ENCODE results near the gene EFNA1. TPM values are rescaled to one million over a fixed set of nuclear protein-coding genes. Genes with fewer than 3 reads are reported as not detected.
"Not testable (repeated sequence)": the region's sequence is repeated elsewhere in the genome, so short reads cannot be mapped to it uniquely, and the experiment has no call there.

EFNA1 gene
- total RNA-seq, 1 experiment from 2014 or later, result 2.5 TPM

GRCh38 chr1:155118090-155118489, 9.6 kb upstream of the EFNA1 start:
- in situ Hi-C loops (cut with HindIII; ENCODE audit: low pct_unique_long_range_greater_than_20kb, low sequenced_read_pairs); DNase-seq (ENCODE audit: low read depth): not testable (repeated sequence)

GRCh38 chr1:155120253-155120652, 7.4 kb upstream of the EFNA1 start:
- in situ Hi-C loops (cut with HindIII; ENCODE audit: low pct_unique_long_range_greater_than_20kb, low sequenced_read_pairs), result no loop called here
- no peak for DNase-seq (ENCODE audit: low read depth)

- DNase-seq (ENCODE audit: low read depth), result no peak
- in situ Hi-C loops (cut with HindIII; ENCODE audit: low pct_unique_long_range_greater_than_20kb, low sequenced_read_pairs), result no loop called here
Measured at GRCh38 chr1:155121249-155121648, 6.4 kb upstream of the EFNA1 start.

- no peak for DNase-seq (ENCODE audit: low read depth)
- in situ Hi-C loops (cut with HindIII; ENCODE audit: low pct_unique_long_range_greater_than_20kb, low sequenced_read_pairs), result no loop called here
Measured at GRCh38 chr1:155122308-155122707, 5.4 kb upstream of the EFNA1 start.

- no peak for DNase-seq (ENCODE audit: low read depth)
- in situ Hi-C loops (cut with HindIII; ENCODE audit: low pct_unique_long_range_greater_than_20kb, low sequenced_read_pairs), result no loop called here
Measured at GRCh38 chr1:155123801-155124200, 3.9 kb upstream of the EFNA1 start.

GRCh38 chr1:155124503-155125463, 2.9 kb upstream of the EFNA1 start:
- DNase-seq (ENCODE audit: low read depth), result no peak
- in situ Hi-C loops (cut with HindIII; ENCODE audit: low pct_unique_long_range_greater_than_20kb, low sequenced_read_pairs), result no loop called here

- in situ Hi-C loops (cut with HindIII; ENCODE audit: low pct_unique_long_range_greater_than_20kb, low sequenced_read_pairs), result no loop called here
- no peak for DNase-seq (ENCODE audit: low read depth)
Measured at GRCh38 chr1:155125511-155125945, 2.1 kb upstream of the EFNA1 start.

- DNase-seq (ENCODE audit: low read depth), result no peak
- in situ Hi-C loops (cut with HindIII; ENCODE audit: low pct_unique_long_range_greater_than_20kb, low sequenced_read_pairs), result no loop called here
Measured at GRCh38 chr1:155125946-155126555, 1.6 kb upstream of the EFNA1 start.

GRCh38 chr1:155126556-155127104, 1.0 kb upstream of the EFNA1 start:
- in situ Hi-C loops (cut with HindIII; ENCODE audit: low pct_unique_long_range_greater_than_20kb, low sequenced_read_pairs), result no loop called here

GRCh38 chr1:155127967-155128754, 485 bp downstream of the EFNA1 start:
- DNase-seq (ENCODE audit: low read depth), result no peak
- in situ Hi-C loops (cut with HindIII; ENCODE audit: low pct_unique_long_range_greater_than_20kb, low sequenced_read_pairs), result no loop called here

More at GRCh38 chr1:155126556-155127104, 1.0 kb upstream of the EFNA1 start:
- no peak for DNase-seq (ENCODE audit: low read depth)

GRCh38 chr1:155128755-155129473, 1.2 kb downstream of the EFNA1 start:
- in situ Hi-C loops (cut with HindIII; ENCODE audit: low pct_unique_long_range_greater_than_20kb, low sequenced_read_pairs), result no loop called here

GRCh38 chr1:155130272-155131006, 2.8 kb downstream of the EFNA1 start:
- in situ Hi-C loops (cut with HindIII; ENCODE audit: low pct_unique_long_range_greater_than_20kb, low sequenced_read_pairs), result no loop called here

More at GRCh38 chr1:155128755-155129473, 1.2 kb downstream of the EFNA1 start:
- DNase-seq (ENCODE audit: low read depth), result peak; percentile 19

GRCh38 chr1:155131285-155131684, 3.6 kb downstream of the EFNA1 start:
- DNase-seq (ENCODE audit: low read depth), result no peak
- in situ Hi-C loops (cut with HindIII; ENCODE audit: low pct_unique_long_range_greater_than_20kb, low sequenced_read_pairs), result no loop called here

More at GRCh38 chr1:155130272-155131006, 2.8 kb downstream of the EFNA1 start:
- DNase-seq (ENCODE audit: low read depth), result no peak

GRCh38 chr1:155131856-155132255, 4.2 kb downstream of the EFNA1 start:
- in situ Hi-C loops (cut with HindIII; ENCODE audit: low pct_unique_long_range_greater_than_20kb, low sequenced_read_pairs), result no loop called here
- no peak for DNase-seq (ENCODE audit: low read depth)

GRCh38 chr1:155133799-155134281, 6.2 kb downstream of the EFNA1 start:
- DNase-seq (ENCODE audit: low read depth), result no peak
- in situ Hi-C loops (cut with HindIII; ENCODE audit: low pct_unique_long_range_greater_than_20kb, low sequenced_read_pairs), result no loop called here

GRCh38 chr1:155134322-155134721, 6.6 kb downstream of the EFNA1 start:
- in situ Hi-C loops (cut with HindIII; ENCODE audit: low pct_unique_long_range_greater_than_20kb, low sequenced_read_pairs), result no loop called here
- DNase-seq (ENCODE audit: low read depth), result no peak

GRCh38 chr1:155134880-155135414, 7.3 kb downstream of the EFNA1 start:
- DNase-seq (ENCODE audit: low read depth), result peak; percentile 95
- in situ Hi-C loops (cut with HindIII; ENCODE audit: low pct_unique_long_range_greater_than_20kb, low sequenced_read_pairs), result no loop called here

Measured in Caki2 (cell line).